SK-N-DZ (cell line): ENCODE results near the gene TBC1D3D. TPM values are rescaled to one million over a fixed set of nuclear protein-coding genes. Genes with fewer than 3 reads are reported as not detected.
"Not testable (repeated sequence)": the region's sequence is repeated elsewhere in the genome, so short reads cannot be mapped to it uniquely, and the experiment has no call there.

ENCODE experiments used
- DNase-seq: peaks from one replicate; pipeline ENCODE4 v3.0.0-alpha.2; 2015; ENCODE audit warnings: low spot score
- polyA plus RNA-seq, 2 experiments: library from polyadenylated mRNA; depleted of rRNA; stranded (reverse); fragments of >200 nt; gene quantifications; 2 replicates each; pipeline ENCODE4 v1.2.3, GENCODE V29; 2014

TBC1D3D gene
- not detected in 2 replicates for polyA plus RNA-seq (2014; cell fraction: cytosol; rRNA removed)
- polyA plus RNA-seq (2014; cell fraction: nucleus; rRNA removed), result not detected in 2 replicates

DNA sequence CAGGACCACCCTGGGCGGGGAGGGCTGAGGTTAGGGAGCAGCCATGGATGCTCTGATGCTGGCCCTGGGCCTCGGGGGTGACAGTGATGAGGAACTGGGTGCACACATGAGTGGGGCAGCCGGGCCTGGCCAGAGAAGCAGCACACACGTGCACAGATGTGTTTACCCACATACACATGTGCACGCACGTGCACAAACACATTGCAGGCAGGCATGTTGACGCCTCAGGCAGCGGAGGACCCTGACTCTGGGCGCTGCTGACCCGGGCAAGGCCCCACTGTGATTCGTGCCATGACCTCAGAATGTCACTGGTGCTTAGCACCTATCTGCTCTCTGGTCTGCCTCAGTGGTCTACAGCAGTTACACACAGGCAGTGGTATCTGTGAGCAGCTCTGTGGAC lies at the start of gene TBC1D3D:
Gene TBC1D3D (plus strand): TSS at position 301 of the 400 bp plus-strand sequence. CDS start 1,585 bp downstream, outside the sequence.
- DNase-seq, result not testable (repeated sequence)

DNA sequence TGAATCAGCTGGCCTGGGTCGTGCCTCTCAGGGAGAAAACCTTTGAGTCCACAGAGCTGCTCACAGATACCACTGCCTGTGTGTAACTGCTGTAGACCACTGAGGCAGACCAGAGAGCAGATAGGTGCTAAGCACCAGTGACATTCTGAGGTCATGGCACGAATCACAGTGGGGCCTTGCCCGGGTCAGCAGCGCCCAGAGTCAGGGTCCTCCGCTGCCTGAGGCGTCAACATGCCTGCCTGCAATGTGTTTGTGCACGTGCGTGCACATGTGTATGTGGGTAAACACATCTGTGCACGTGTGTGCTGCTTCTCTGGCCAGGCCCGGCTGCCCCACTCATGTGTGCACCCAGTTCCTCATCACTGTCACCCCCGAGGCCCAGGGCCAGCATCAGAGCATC lies 14.8 kb upstream of the TBC1D3D start, which contains the start of gene TBC1D3L:
Gene TBC1D3L (minus strand): TSS at position 101 of the 400 bp plus-strand sequence. CDS start 1,540 bp downstream, outside the sequence.
- not testable (repeated sequence) for DNase-seq
